Body of pancreas (tissue), 4 donors: ENCODE results near the gene KRTAP10-12.

Experiments used
- POLR2A ChIP-seq, 3 donors: fragments of 450-650 bp; IDR thresholded peaks; one replicate each; pipeline ENCODE4 v1.6.1; 2016; ENCODE audit warnings: antibody characterized with exemption in 3 of 3, mild to moderate bottlenecking in 2 of 3
- TF ChIP-seq, protein P1 (sequence below), 7 experiments: fragments of 450-650 bp in 4 of 7; fragments of 200-600 bp in 3 of 7; sonication (generic) in 3 of 7; IDR thresholded peaks; one replicate each; pipeline ENCODE4 v1.5.1; 2016 to 2019; ENCODE audit warnings: antibody characterized with exemption in 7 of 7

DNA sequence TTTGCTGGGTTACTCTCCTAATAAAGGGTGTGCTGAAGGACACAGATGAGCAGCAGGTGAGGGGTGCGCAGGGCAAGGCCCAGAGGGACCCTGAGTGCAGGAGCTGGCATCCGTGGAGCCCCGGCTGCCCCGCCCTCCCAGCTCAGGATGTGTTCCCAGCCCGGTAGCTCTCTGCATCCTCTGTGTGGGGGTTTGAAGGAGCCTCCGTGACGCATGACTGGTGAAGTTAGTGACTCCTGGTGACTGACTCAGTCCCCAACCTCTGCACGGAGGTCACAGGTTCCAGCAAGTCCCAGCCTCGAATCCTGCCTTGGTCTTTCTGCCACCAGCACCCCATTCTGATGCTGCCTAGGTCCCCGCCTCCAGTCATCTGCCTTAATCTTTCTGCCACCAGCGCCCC is 36.0 kb downstream of the KRTAP10-12 start:
- TF ChIP-seq, protein P1, sequence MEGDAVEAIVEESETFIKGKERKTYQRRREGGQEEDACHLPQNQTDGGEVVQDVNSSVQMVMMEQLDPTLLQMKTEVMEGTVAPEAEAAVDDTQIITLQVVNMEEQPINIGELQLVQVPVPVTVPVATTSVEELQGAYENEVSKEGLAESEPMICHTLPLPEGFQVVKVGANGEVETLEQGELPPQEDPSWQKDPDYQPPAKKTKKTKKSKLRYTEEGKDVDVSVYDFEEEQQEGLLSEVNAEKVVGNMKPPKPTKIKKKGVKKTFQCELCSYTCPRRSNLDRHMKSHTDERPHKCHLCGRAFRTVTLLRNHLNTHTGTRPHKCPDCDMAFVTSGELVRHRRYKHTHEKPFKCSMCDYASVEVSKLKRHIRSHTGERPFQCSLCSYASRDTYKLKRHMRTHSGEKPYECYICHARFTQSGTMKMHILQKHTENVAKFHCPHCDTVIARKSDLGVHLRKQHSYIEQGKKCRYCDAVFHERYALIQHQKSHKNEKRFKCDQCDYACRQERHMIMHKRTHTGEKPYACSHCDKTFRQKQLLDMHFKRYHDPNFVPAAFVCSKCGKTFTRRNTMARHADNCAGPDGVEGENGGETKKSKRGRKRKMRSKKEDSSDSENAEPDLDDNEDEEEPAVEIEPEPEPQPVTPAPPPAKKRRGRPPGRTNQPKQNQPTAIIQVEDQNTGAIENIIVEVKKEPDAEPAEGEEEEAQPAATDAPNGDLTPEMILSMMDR (IDR thresholded peaks at IDR 0.05): no peak
- no peak for TF ChIP-seq POLR2A (IDR thresholded peaks at IDR 0.05)
